ENCODE data around the gene GPR161. TPM values are rescaled to one million over a fixed set of nuclear protein-coding genes. Genes with fewer than 3 reads are reported as not detected.

GPR161 gene
- total RNA-seq, 1 experiment from 2014 or later: 11.8 TPM

DNA sequence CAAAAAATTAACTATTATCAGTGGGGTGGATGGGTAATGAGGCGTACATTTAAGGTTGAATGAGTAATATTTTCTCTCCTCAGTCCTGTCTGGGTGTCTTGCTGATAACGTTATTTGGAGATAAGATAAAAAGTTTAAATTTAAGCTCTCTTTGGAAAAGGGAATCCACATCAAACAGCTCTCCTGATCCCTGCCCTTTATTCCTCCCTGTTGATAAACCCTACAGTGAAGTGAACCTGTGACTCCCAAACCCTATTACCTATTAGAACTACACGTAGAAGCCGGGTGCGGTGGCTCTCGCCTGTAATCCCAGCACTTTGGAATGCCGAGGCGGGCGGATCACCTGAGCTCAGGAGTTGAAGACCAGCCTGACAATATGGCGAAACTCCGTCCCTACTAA, 9.9 kb upstream of the GPR161 start:
- Histone ChIP-seq H3K27me3 (ENCODE audit: low read length) (no peaks in the 10 kb centered on the region), H3K4me1 (ENCODE audit: insufficient read depth, low read length) (no peaks in the 10 kb centered on the region), H3K4me2 (ENCODE audit: low read length) (no peak overlapping the region), H3K9me2 (replicated peaks; ENCODE audit: low read length) (no peaks in the 10 kb centered on the region), H3K9ac (ENCODE audit: low read length) (no peak overlapping the region), H3K27ac (ENCODE audit: low read length) (no peak overlapping the region), H2AFZ (ENCODE audit: low read length) (no peak overlapping the region), H3K9me3 (ENCODE audit: low read length) (no peaks in the 10 kb centered on the region), H3K4me3 (ENCODE audit: low read length) (no peak overlapping the region), H3K79me2 (ENCODE audit: low read length) (no peaks in the 10 kb centered on the region), H3K36me3 (ENCODE audit: low read depth, low read length) (no peaks in the 10 kb centered on the region; the same call in 1 of the 2 replicates), H4K20me1 (ENCODE audit: low read length) (no peaks in the 10 kb centered on the region), H3F3A (ENCODE audit: low read length, unreplicated experiment) (no peaks in the 10 kb centered on the region)
- no TSS peak for BruUV-seq (replicated peaks)
- TF ChIP-seq EZH2phosphoT487 (IDR thresholded peaks at IDR 0.05; ENCODE audit: borderline replicate concordance, low read length) (no peak), CTCF (conservative IDR thresholded peaks at IDR 0.05; ENCODE audit: low read depth, low read length) (no peak), EZH2 (IDR thresholded peaks at IDR 0.05; ENCODE audit: low read length, unreplicated experiment) (no peak)
- CTCF ChIA-PET: no interaction called here
- no peak for DNase-seq
- no peak for ATAC-seq
- intact Hi-C loops (cut with micrococcal nuclease): loop anchor here (5.0 kb wide), 1 partner anchor 59 kb away; no protein-coding TSS in a partner anchor
- POLR2A ChIA-PET (ENCODE audit: unreplicated experiment): no interaction called here

- no peaks in the 10 kb centered on the region for H3K9me3 ChIP-seq (ENCODE audit: low read length)
- CTCF ChIA-PET: no interaction called here
- no peaks in the 10 kb centered on the region for H3K4me1 ChIP-seq (ENCODE audit: insufficient read depth, low read length)
- H3K36me3 ChIP-seq (ENCODE audit: low read depth, low read length): no peaks in the 10 kb centered on the region; the same call in 1 of the 2 replicates
- no peaks in the 10 kb centered on the region for H4K20me1 ChIP-seq (ENCODE audit: low read length)
- no peaks in the 10 kb centered on the region for H3K79me2 ChIP-seq (ENCODE audit: low read length)
- H3K4me2 ChIP-seq (ENCODE audit: low read length): no peak overlapping the region
- DNase-seq: no peak
- H3K27me3 ChIP-seq (ENCODE audit: low read length): no peaks in the 10 kb centered on the region
- ATAC-seq: no peak
- H2AFZ ChIP-seq (ENCODE audit: low read length): no peak overlapping the region
- H3K27ac ChIP-seq (ENCODE audit: low read length): no peak overlapping the region
- intact Hi-C loops (cut with micrococcal nuclease): loop anchor here (5.0 kb wide), 1 partner anchor 59 kb away; no protein-coding TSS in a partner anchor
- no TSS peak for BruUV-seq (replicated peaks)
- H3K4me3 ChIP-seq (ENCODE audit: low read length): no peak overlapping the region
- no peaks in the 10 kb centered on the region for H3F3A ChIP-seq (ENCODE audit: low read length, unreplicated experiment)
- POLR2A ChIA-PET (ENCODE audit: unreplicated experiment): no interaction called here
- TF ChIP-seq CTCF (conservative IDR thresholded peaks at IDR 0.05; ENCODE audit: low read depth, low read length) (no peak), EZH2 (IDR thresholded peaks at IDR 0.05; ENCODE audit: low read length, unreplicated experiment) (no peak), EZH2phosphoT487 (IDR thresholded peaks at IDR 0.05; ENCODE audit: borderline replicate concordance, low read length) (no peak)
- no peak overlapping the region for H3K9ac ChIP-seq (ENCODE audit: low read length)
- no peaks in the 10 kb centered on the region for H3K9me2 ChIP-seq (replicated peaks; ENCODE audit: low read length)
Observed at GRCh38 chr1:168146160-168146539, 9.4 kb upstream of the GPR161 start.

- Histone ChIP-seq H3K9me3 (ENCODE audit: low read length) (no peaks in the 10 kb centered on the region), H3K27me3 (ENCODE audit: low read length) (no peaks in the 10 kb centered on the region), H3K9me2 (replicated peaks; ENCODE audit: low read length) (no peaks in the 10 kb centered on the region), H3K79me2 (ENCODE audit: low read length) (no peaks in the 10 kb centered on the region), H2AFZ (ENCODE audit: low read length) (0 out of 2 replicates have a peak overlapping the region, but pooled peaks have one; percentile 37), H3F3A (ENCODE audit: low read length, unreplicated experiment) (no peaks in the 10 kb centered on the region), H4K20me1 (ENCODE audit: low read length) (no peaks in the 10 kb centered on the region), H3K4me2 (ENCODE audit: low read length) (peak overlapping the region; percentile 46), H3K27ac (ENCODE audit: low read length) (no peak overlapping the region), H3K4me3 (ENCODE audit: low read length) (no peak overlapping the region), H3K4me1 (ENCODE audit: insufficient read depth, low read length) (no peaks in the 10 kb centered on the region), H3K9ac (ENCODE audit: low read length) (no peak overlapping the region), H3K36me3 (ENCODE audit: low read depth, low read length) (no peaks in the 10 kb centered on the region; the same call in 1 of the 2 replicates)
- peak; percentile 95 for DNase-seq
- ATAC-seq: peak; percentile 100
- CTCF ChIA-PET: no interaction called here
- no TSS peak for BruUV-seq (replicated peaks)
- TF ChIP-seq EZH2phosphoT487 (IDR thresholded peaks at IDR 0.05; ENCODE audit: borderline replicate concordance, low read length): no peak
- TF ChIP-seq CTCF (conservative IDR thresholded peaks at IDR 0.05; ENCODE audit: low read depth, low read length): peak; percentile 95
- TF ChIP-seq EZH2 (IDR thresholded peaks at IDR 0.05; ENCODE audit: low read length, unreplicated experiment): no peak
- POLR2A ChIA-PET (ENCODE audit: unreplicated experiment): no interaction called here
- intact Hi-C loops (cut with micrococcal nuclease): loop anchor here (5.0 kb wide), 1 partner anchor 58 kb away; no protein-coding TSS in a partner anchor
Observed at GRCh38 chr1:168145184-168146159, 8.7 kb upstream of the GPR161 start.

Measured in PC-3 (cell line).